GM23248 (cell line): Measurements from ENCODE around the gene ZNF580. TPM values are rescaled to one million over a fixed set of nuclear protein-coding genes. Genes with fewer than 3 reads are reported as not detected.

Source experiments
- DNase-seq: peaks from one replicate; pipeline ENCODE4 v3.0.0-alpha.2; 2015
- H2AFZ ChIP-seq: fragments of 200-600 bp; sonication (generic); 2 replicates; pipeline ENCODE4 v1.6.1; 2016; ENCODE audit warnings: antibody characterized with exemption
- H3F3A ChIP-seq: fragments of 200-600 bp; sonication (generic); 2 replicates; pipeline ENCODE4 v1.6.1; 2016; ENCODE audit warnings: mild to moderate bottlenecking, antibody characterized with exemption, mixed run types; ENCODE audit not compliant: insufficient read depth
- H3K27ac ChIP-seq: fragments of 200-600 bp; sonication (generic); 2 replicates; pipeline ENCODE4 v1.5.1; 2016; ENCODE audit warnings: mild to moderate bottlenecking
- H3K27me3 ChIP-seq: fragments of 200-600 bp; sonication (generic); replicated peaks from 2 replicates; pipeline ENCODE4 v1.6.1; 2016; ENCODE audit warnings: mild to moderate bottlenecking; ENCODE audit not compliant: insufficient read depth
- H3K36me3 ChIP-seq: fragments of 200-600 bp; sonication (generic); 2 replicates; pipeline ENCODE4 v1.6.1; 2016; ENCODE audit warnings: low read depth, mild to moderate bottlenecking
- H3K4me1 ChIP-seq: fragments of 200-600 bp; sonication (generic); 2 replicates; pipeline ENCODE4 v1.6.1; 2016; ENCODE audit warnings: mild to moderate bottlenecking; ENCODE audit not compliant: insufficient read depth
- H3K4me2 ChIP-seq: fragments of 200-600 bp; sonication (generic); one replicate; pipeline ENCODE4 v1.6.1; 2016; ENCODE audit warnings: mild to moderate bottlenecking; ENCODE audit not compliant: unreplicated experiment
- H3K4me3 ChIP-seq: fragments of 200-600 bp; sonication (generic); 2 replicates; pipeline ENCODE4 v1.5.1; 2016; ENCODE audit warnings: mild to moderate bottlenecking
- H3K79me2 ChIP-seq: fragments of 200-600 bp; sonication (generic); 2 replicates; pipeline ENCODE4 v1.6.1; 2016; ENCODE audit warnings: mild to moderate bottlenecking; ENCODE audit not compliant: insufficient read depth
- H3K9ac ChIP-seq: fragments of 200-600 bp; sonication (generic); 2 replicates; pipeline ENCODE4 v1.6.1; 2016; ENCODE audit warnings: mild to moderate bottlenecking
- H3K9me2 ChIP-seq: fragments of 200-600 bp; sonication (generic); 2 replicates; pipeline ENCODE4 v1.6.1; 2016; ENCODE audit warnings: mixed run types, mild to moderate bottlenecking, moderate library complexity; ENCODE audit not compliant: insufficient read depth
- H3K9me3 ChIP-seq: fragments of 200-600 bp; sonication (generic); one replicate; pipeline ENCODE4 v1.6.1; 2017; ENCODE audit warnings: low read depth
- H4K20me1 ChIP-seq: fragments of 200-600 bp; sonication (generic); 2 replicates; pipeline ENCODE4 v1.6.0; 2016; ENCODE audit not compliant: insufficient read depth
- EZH2 ChIP-seq: fragments of 200-600 bp; sonication (generic); IDR thresholded peaks from 2 replicates; pipeline ENCODE4 v1.6.1; 2018; ENCODE audit warnings: antibody characterized with exemption, mild to moderate bottlenecking; ENCODE audit not compliant: insufficient read depth, poor library complexity, severe bottlenecking
- EZH2phosphoT487 ChIP-seq: fragments of 200-600 bp; sonication (generic); IDR thresholded peaks from 2 replicates; pipeline ENCODE4 v1.6.1; 2018; ENCODE audit warnings: antibody characterized with exemption, moderate library complexity, mild to moderate bottlenecking, low read depth; ENCODE audit not compliant: insufficient read depth
- WGBS, 2 experiments: methylation state at CpG; one replicate each; pipeline ENCODE4 v1.1.6; 2015 to 2017; ENCODE audit warnings: low lambda C conversion rate in 2 of 2, low coverage in 1 of 2; ENCODE audit errors: missing lambda C conversion rate in 2 of 2; 5-methylcytosine and 5-hydroxymethylcytosine counted together
- in situ Hi-C: fragments of 300-500 bp; cut with MboI; formaldehyde crosslinking; loops from 2 replicates; pipeline ENCODE4 v1.15.0; 2020
- polyA plus RNA-seq: library from polyadenylated mRNA; unstranded; fragments of >200 nt; fragmentation: Nextera tagmentation; extraction: Ambion mirVana; gene quantifications from 2 replicates; pipeline ENCODE4 v1.2.1, GENCODE V29; 2016
- total RNA-seq: library from RNA; depleted of rRNA; stranded (reverse); fragments of >200 nt; shearing (Covaris generic); gene quantifications from 2 replicates; pipeline ENCODE4 v1.2.3, GENCODE V29; 2014

Gene ZNF580
- total and polyA plus RNA-seq, 2 experiments from 2014 or later, result 11.7 to 44.0 TPM

DNA sequence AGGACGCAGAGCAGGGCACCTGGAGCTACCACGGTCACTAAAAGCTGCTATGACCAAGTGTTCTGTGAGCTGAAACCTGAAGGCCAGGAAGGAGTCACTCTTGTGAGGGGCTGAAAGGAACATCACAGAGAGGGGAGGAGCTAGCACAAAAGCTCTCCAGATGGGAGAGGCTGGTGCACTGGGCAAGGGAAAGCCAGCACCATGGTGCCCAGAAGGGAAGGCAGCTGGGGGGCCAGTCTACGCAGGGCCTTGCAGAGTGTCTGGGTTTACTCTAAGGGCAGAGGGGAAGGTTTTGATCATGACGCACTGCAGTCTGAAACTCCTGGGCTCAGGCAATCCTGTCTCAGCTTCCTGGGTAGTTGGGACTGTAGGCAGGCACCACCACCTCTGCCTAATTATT is 4.1 kb upstream of the ZNF580 start:
- peaks cover 27% of the 10 kb centered on the region for H3F3A ChIP-seq
- H3K36me3 ChIP-seq, result no peaks in the 10 kb centered on the region
- H4K20me1 ChIP-seq, result no peaks in the 10 kb centered on the region
- H2AFZ ChIP-seq, result no peak overlapping the region
- WGBS, 2 experiments, result 64 to 65% methylated on average over 4 of the region's 4 CpGs
- no peaks in the 10 kb centered on the region for H3K27me3 ChIP-seq
- no peaks in the 10 kb centered on the region for H3K9me3 ChIP-seq
- H3K27ac ChIP-seq, result no peak overlapping the region
- TF ChIP-seq EZH2, result no peak
- no peak for TF ChIP-seq EZH2phosphoT487
- H3K4me2 ChIP-seq, result no peak overlapping the region
- H3K4me3 ChIP-seq, result peak overlapping the region; percentile 97
- H3K4me1 ChIP-seq, result peaks cover 21% of the 10 kb centered on the region
- no peak for DNase-seq
- H3K79me2 ChIP-seq, result peaks cover 55% of the 10 kb centered on the region
- no peaks in the 10 kb centered on the region for H3K9me2 ChIP-seq
- H3K9ac ChIP-seq, result peak overlapping the region; percentile 100
- in situ Hi-C loops, result loop anchor here (25.0 kb wide), 1 partner anchor 499 kb away; the partner anchor contains the start of gene TNNT1

- WGBS, 2 experiments, result 67 to 69% methylated on average over 11 of the region's 11 CpGs
- Histone ChIP-seq H3K36me3 (no peaks in the 10 kb centered on the region), H3K4me3 (no peak overlapping the region), H3K9me2 (no peaks in the 10 kb centered on the region), H3K4me1 (peaks cover 21% of the 10 kb centered on the region), H3K9me3 (no peaks in the 10 kb centered on the region), H2AFZ (no peak overlapping the region), H3K27ac (no peak overlapping the region), H3K4me2 (no peak overlapping the region), H3K27me3 (no peaks in the 10 kb centered on the region), H3K79me2 (peaks cover 59% of the 10 kb centered on the region), H3F3A (peaks cover 30% of the 10 kb centered on the region), H3K9ac (no peak overlapping the region), H4K20me1 (no peaks in the 10 kb centered on the region)
- no peak for DNase-seq
- no peak for TF ChIP-seq EZH2phosphoT487
- TF ChIP-seq EZH2, result no peak
- in situ Hi-C loops, result loop anchor here (25.0 kb wide), 1 partner anchor 500 kb away; the partner anchor contains the start of gene TNNT1
Observed at GRCh38 chr19:55637534-55637933, 3.3 kb upstream of the ZNF580 start.

GRCh38 chr19:55638864-55639359 is 1.9 kb upstream of the ZNF580 start:
- H3K4me1 ChIP-seq, result peaks cover 25% of the 10 kb centered on the region
- WGBS, 2 experiments, result 72 to 75% methylated on average over 6 of the region's 6 CpGs
- no peak overlapping the region for H2AFZ ChIP-seq
- peaks cover 30% of the 10 kb centered on the region for H3F3A ChIP-seq
- no peaks in the 10 kb centered on the region for H3K9me3 ChIP-seq
- in situ Hi-C loops, result loop anchor here (25.0 kb wide), 1 partner anchor 502 kb away; the partner anchor contains the start of gene TNNT1
- H3K27me3 ChIP-seq, result no peaks in the 10 kb centered on the region
- no peaks in the 10 kb centered on the region for H3K36me3 ChIP-seq
- H4K20me1 ChIP-seq, result no peaks in the 10 kb centered on the region
- peaks cover 60% of the 10 kb centered on the region for H3K79me2 ChIP-seq
- H3K4me3 ChIP-seq, result no peak overlapping the region
- H3K27ac ChIP-seq, result 0 out of 2 replicates have a peak overlapping the region, but pooled peaks have one; percentile 80
- H3K9ac ChIP-seq, result no peak overlapping the region
- TF ChIP-seq EZH2phosphoT487, result no peak
- TF ChIP-seq EZH2, result no peak
- peak; percentile 58 for DNase-seq
- H3K4me2 ChIP-seq, result peak overlapping the region; percentile 90
- H3K9me2 ChIP-seq, result no peaks in the 10 kb centered on the region

- Histone ChIP-seq H3K9me3 (no peaks in the 10 kb centered on the region), H3K36me3 (peaks cover 5% of the 10 kb centered on the region; the same call in 1 of the 2 replicates), H3K4me2 (peak overlapping the region; percentile 90), H3K4me1 (peaks cover 29% of the 10 kb centered on the region), H3K9me2 (no peaks in the 10 kb centered on the region), H3F3A (peaks cover 30% of the 10 kb centered on the region), H3K27ac (peak overlapping the region; percentile 80), H3K9ac (peak overlapping the region; percentile 87), H4K20me1 (no peaks in the 10 kb centered on the region), H2AFZ (peak overlapping the region; percentile 64), H3K27me3 (no peaks in the 10 kb centered on the region), H3K4me3 (peak overlapping the region; percentile 87), H3K79me2 (peaks cover 69% of the 10 kb centered on the region)
- WGBS, 2 experiments, result 4 to 6% methylated on average over 23 to 36 of the region's 38 CpGs
- peak; percentile 93 for DNase-seq
- in situ Hi-C loops, result loop anchor here (25.0 kb wide), 1 partner anchor 503 kb away; the partner anchor contains the start of gene TNNT1
- TF ChIP-seq EZH2 (no peak), EZH2phosphoT487 (no peak)
Observed at GRCh38 chr19:55640043-55640576, 692 bp upstream of the ZNF580 start.
